ENCODE measurements around the gene GBX1. TPM values are rescaled to one million over a fixed set of nuclear protein-coding genes. Genes with fewer than 3 reads are reported as not detected.

GBX1 gene
- total RNA-seq, 1 experiment from 2014 or later: not detected

DNA sequence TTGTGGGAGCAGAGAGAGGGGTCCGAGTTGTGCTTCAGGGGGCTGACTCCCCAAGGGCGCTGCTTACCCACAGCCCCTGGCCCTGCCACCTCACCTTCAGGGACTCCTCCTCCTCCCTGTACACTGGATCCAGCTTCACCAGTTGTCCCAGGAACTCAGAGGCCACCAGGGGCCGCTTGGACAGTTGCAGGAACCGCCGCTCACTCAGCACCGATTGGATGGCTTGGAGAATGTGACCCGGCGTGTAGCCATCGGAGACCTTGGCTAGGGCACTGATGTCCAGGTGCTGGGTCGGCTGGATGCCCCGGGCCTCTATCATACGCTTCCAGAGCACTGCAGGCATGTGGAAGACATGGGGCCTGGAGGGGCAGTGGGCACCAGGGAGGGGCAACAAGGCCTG lies 24.1 kb upstream of the GBX1 start:
- Histone ChIP-seq H3K27ac (ENCODE audit: low read length) (no peak overlapping the region), H3K27me3 (ENCODE audit: low read length) (no peaks in the 10 kb centered on the region), H4K20me1 (ENCODE audit: insufficient read depth, low read depth, low read length) (no peaks in the 10 kb centered on the region), H3K9ac (ENCODE audit: low read length) (no peak overlapping the region), H3K36me3 (ENCODE audit: insufficient read depth, low read length) (no peaks in the 10 kb centered on the region), H2AFZ (ENCODE audit: low read length) (no peak overlapping the region), H3K9me2 (replicated peaks; ENCODE audit: insufficient read depth, low read length) (no peaks in the 10 kb centered on the region), H3K4me3 (ENCODE audit: low read length) (no peak overlapping the region), H3K4me2 (ENCODE audit: low read depth, low read length, poor library complexity, severe bottlenecking) (no peak overlapping the region), H3K4me1 (ENCODE audit: low read length) (no peaks in the 10 kb centered on the region), H3K9me3 (ENCODE audit: low read length) (no peaks in the 10 kb centered on the region), H3K79me2 (ENCODE audit: low read length) (no peaks in the 10 kb centered on the region)
- no peak for DNase-seq

GRCh38 chr7:151189038-151189437 lies 21.5 kb upstream of the GBX1 start:
- Histone ChIP-seq H2AFZ (ENCODE audit: low read length) (no peak overlapping the region), H3K27me3 (ENCODE audit: low read length) (no peaks in the 10 kb centered on the region), H3K4me2 (ENCODE audit: low read depth, low read length, poor library complexity, severe bottlenecking) (no peak overlapping the region), H3K4me3 (ENCODE audit: low read length) (no peak overlapping the region), H4K20me1 (ENCODE audit: insufficient read depth, low read depth, low read length) (no peaks in the 10 kb centered on the region), H3K9me2 (replicated peaks; ENCODE audit: insufficient read depth, low read length) (no peaks in the 10 kb centered on the region), H3K4me1 (ENCODE audit: low read length) (no peaks in the 10 kb centered on the region), H3K27ac (ENCODE audit: low read length) (no peak overlapping the region), H3K9ac (ENCODE audit: low read length) (no peak overlapping the region), H3K79me2 (ENCODE audit: low read length) (no peaks in the 10 kb centered on the region), H3K9me3 (ENCODE audit: low read length) (no peaks in the 10 kb centered on the region), H3K36me3 (ENCODE audit: insufficient read depth, low read length) (no peaks in the 10 kb centered on the region)
- DNase-seq: no peak

DNA sequence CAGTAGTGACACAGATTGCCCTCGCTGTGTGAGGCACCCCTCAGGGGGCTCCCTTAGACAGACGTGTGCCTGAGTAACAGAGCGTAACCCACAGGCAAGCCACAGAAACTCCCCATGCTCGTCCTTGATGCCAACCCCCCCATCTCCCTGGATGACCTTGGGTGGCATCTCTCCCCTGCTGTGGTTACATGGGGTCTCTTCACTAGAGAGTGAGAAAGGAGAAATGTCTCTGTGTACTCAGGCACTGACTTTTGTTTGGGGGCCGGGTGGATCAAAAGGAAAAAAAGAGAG lies 20.7 kb upstream of the GBX1 start:
- H3K27me3 ChIP-seq (ENCODE audit: low read length): no peaks in the 10 kb centered on the region
- no peak for DNase-seq
- H3K27ac ChIP-seq (ENCODE audit: low read length): no peak overlapping the region
- no peaks in the 10 kb centered on the region for H3K4me1 ChIP-seq (ENCODE audit: low read length)
- H3K79me2 ChIP-seq (ENCODE audit: low read length): no peaks in the 10 kb centered on the region
- no peaks in the 10 kb centered on the region for H3K9me2 ChIP-seq (replicated peaks; ENCODE audit: insufficient read depth, low read length)
- H3K9me3 ChIP-seq (ENCODE audit: low read length): no peaks in the 10 kb centered on the region
- no peaks in the 10 kb centered on the region for H4K20me1 ChIP-seq (ENCODE audit: insufficient read depth, low read depth, low read length)
- no peak overlapping the region for H2AFZ ChIP-seq (ENCODE audit: low read length)
- H3K4me3 ChIP-seq (ENCODE audit: low read length): no peak overlapping the region
- no peaks in the 10 kb centered on the region for H3K36me3 ChIP-seq (ENCODE audit: insufficient read depth, low read length)
- no peak overlapping the region for H3K4me2 ChIP-seq (ENCODE audit: low read depth, low read length, poor library complexity, severe bottlenecking)
- no peak overlapping the region for H3K9ac ChIP-seq (ENCODE audit: low read length)

GRCh38 chr7:151187409-151188251 lies 20.1 kb upstream of the GBX1 start:
- no peaks in the 10 kb centered on the region for H3K27me3 ChIP-seq (ENCODE audit: low read length)
- no peaks in the 10 kb centered on the region for H3K4me1 ChIP-seq (ENCODE audit: low read length)
- no peak overlapping the region for H2AFZ ChIP-seq (ENCODE audit: low read length)
- H3K4me2 ChIP-seq (ENCODE audit: low read depth, low read length, poor library complexity, severe bottlenecking): no peak overlapping the region
- no peaks in the 10 kb centered on the region for H3K9me2 ChIP-seq (replicated peaks; ENCODE audit: insufficient read depth, low read length)
- no peak for DNase-seq
- H3K4me3 ChIP-seq (ENCODE audit: low read length): no peak overlapping the region
- H4K20me1 ChIP-seq (ENCODE audit: insufficient read depth, low read depth, low read length): no peaks in the 10 kb centered on the region
- H3K9ac ChIP-seq (ENCODE audit: low read length): no peak overlapping the region
- H3K9me3 ChIP-seq (ENCODE audit: low read length): no peaks in the 10 kb centered on the region
- no peaks in the 10 kb centered on the region for H3K36me3 ChIP-seq (ENCODE audit: insufficient read depth, low read length)
- no peaks in the 10 kb centered on the region for H3K79me2 ChIP-seq (ENCODE audit: low read length)
- H3K27ac ChIP-seq (ENCODE audit: low read length): no peak overlapping the region

DNA sequence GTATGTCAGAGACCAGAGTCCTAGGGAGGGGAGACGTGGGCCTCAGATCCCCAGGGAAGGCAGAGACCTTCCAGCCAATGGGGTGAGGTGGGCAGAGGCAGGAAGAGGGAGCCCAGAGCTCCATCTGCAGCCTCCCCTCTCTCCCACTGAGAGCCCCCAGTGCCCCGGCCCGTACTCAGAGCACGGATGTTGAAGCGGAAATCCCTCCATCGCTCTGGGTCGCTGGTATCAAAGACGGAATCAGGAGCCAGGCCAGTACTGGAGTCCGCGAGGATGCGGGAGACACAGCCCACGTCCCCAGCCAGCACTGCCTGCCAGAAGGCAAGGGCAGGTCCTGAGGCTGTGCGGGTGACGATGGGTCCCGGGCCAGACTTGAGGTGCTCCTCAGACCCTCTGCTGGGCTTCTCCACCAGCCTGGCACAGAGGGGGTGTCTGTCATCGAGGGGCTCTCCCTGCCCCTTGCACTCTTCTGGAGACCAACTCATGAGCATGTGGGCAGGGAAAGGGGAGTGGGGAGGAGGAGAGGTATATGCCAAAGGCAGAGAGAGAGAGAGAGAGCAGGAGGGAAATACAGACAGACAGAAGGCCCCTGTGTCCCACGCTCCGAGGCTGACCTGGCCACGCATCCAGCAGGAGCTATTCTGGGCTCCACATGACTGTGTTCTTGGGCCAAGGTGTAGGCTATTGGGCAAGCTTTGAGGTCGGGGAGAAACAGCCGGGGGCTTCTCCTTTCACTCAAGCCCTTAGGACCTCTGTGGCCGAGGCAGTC lies 19.3 kb upstream of the GBX1 start, which contains the start of gene ASB10:
TSS of gene ASB10 (minus strand) at position 611 of the 769 bp plus-strand sequence. CDS start at position 491, 120 bp downstream.
- H3K79me2 ChIP-seq (ENCODE audit: low read length): no peaks in the 10 kb centered on the region
- DNase-seq: no peak
- no peaks in the 10 kb centered on the region for H3K9me3 ChIP-seq (ENCODE audit: low read length)
- H3K27me3 ChIP-seq (ENCODE audit: low read length): no peaks in the 10 kb centered on the region
- no peaks in the 10 kb centered on the region for H4K20me1 ChIP-seq (ENCODE audit: insufficient read depth, low read depth, low read length)
- no peak within 1 kb of the TSS for H3K9ac ChIP-seq (ENCODE audit: low read length)
- H3K9me2 ChIP-seq (replicated peaks; ENCODE audit: insufficient read depth, low read length): no peaks in the 10 kb centered on the region
- no peaks in the 10 kb centered on the region for H3K36me3 ChIP-seq (ENCODE audit: insufficient read depth, low read length)
- no peak within 1 kb of the TSS for H3K4me3 ChIP-seq (ENCODE audit: low read length)
- H2AFZ ChIP-seq (ENCODE audit: low read length): no peak within 1 kb of the TSS
- no peaks in the 10 kb centered on the region for H3K4me1 ChIP-seq (ENCODE audit: low read length)
- no peak within 1 kb of the TSS for H3K27ac ChIP-seq (ENCODE audit: low read length)
- H3K4me2 ChIP-seq (ENCODE audit: low read depth, low read length, poor library complexity, severe bottlenecking): no peak within 1 kb of the TSS

GRCh38 chr7:151185762-151186639 lies 18.5 kb upstream of the GBX1 start:
- no peak overlapping the region for H3K27ac ChIP-seq (ENCODE audit: low read length)
- H3K27me3 ChIP-seq (ENCODE audit: low read length): no peaks in the 10 kb centered on the region
- DNase-seq: no peak
- H4K20me1 ChIP-seq (ENCODE audit: insufficient read depth, low read depth, low read length): no peaks in the 10 kb centered on the region
- H3K4me1 ChIP-seq (ENCODE audit: low read length): no peaks in the 10 kb centered on the region
- no peaks in the 10 kb centered on the region for H3K79me2 ChIP-seq (ENCODE audit: low read length)
- no peaks in the 10 kb centered on the region for H3K9me3 ChIP-seq (ENCODE audit: low read length)
- H2AFZ ChIP-seq (ENCODE audit: low read length): no peak overlapping the region
- H3K9me2 ChIP-seq (replicated peaks; ENCODE audit: insufficient read depth, low read length): no peaks in the 10 kb centered on the region
- H3K36me3 ChIP-seq (ENCODE audit: insufficient read depth, low read length): no peaks in the 10 kb centered on the region
- H3K4me2 ChIP-seq (ENCODE audit: low read depth, low read length, poor library complexity, severe bottlenecking): no peak overlapping the region
- H3K4me3 ChIP-seq (ENCODE audit: low read length): no peak overlapping the region
- H3K9ac ChIP-seq (ENCODE audit: low read length): no peak overlapping the region

GRCh38 chr7:151181011-151181431 lies 13.5 kb upstream of the GBX1 start:
- Histone ChIP-seq H3K4me2 (ENCODE audit: low read depth, low read length, poor library complexity, severe bottlenecking) (no peak overlapping the region), H2AFZ (ENCODE audit: low read length) (no peak overlapping the region), H3K4me3 (ENCODE audit: low read length) (no peak overlapping the region), H3K4me1 (ENCODE audit: low read length) (no peaks in the 10 kb centered on the region), H3K9ac (ENCODE audit: low read length) (no peak overlapping the region), H3K36me3 (ENCODE audit: insufficient read depth, low read length) (no peaks in the 10 kb centered on the region), H3K27ac (ENCODE audit: low read length) (no peak overlapping the region), H3K79me2 (ENCODE audit: low read length) (no peaks in the 10 kb centered on the region), H3K9me3 (ENCODE audit: low read length) (no peaks in the 10 kb centered on the region), H3K9me2 (replicated peaks; ENCODE audit: insufficient read depth, low read length) (no peaks in the 10 kb centered on the region), H3K27me3 (ENCODE audit: low read length) (no peaks in the 10 kb centered on the region), H4K20me1 (ENCODE audit: insufficient read depth, low read depth, low read length) (no peaks in the 10 kb centered on the region)
- no peak for DNase-seq

GRCh38 chr7:151179946-151180345 lies 12.5 kb upstream of the GBX1 start:
- no peak overlapping the region for H3K4me2 ChIP-seq (ENCODE audit: low read depth, low read length, poor library complexity, severe bottlenecking)
- no peak overlapping the region for H3K9ac ChIP-seq (ENCODE audit: low read length)
- no peaks in the 10 kb centered on the region for H4K20me1 ChIP-seq (ENCODE audit: insufficient read depth, low read depth, low read length)
- no peak for DNase-seq
- H2AFZ ChIP-seq (ENCODE audit: low read length): no peak overlapping the region
- no peaks in the 10 kb centered on the region for H3K36me3 ChIP-seq (ENCODE audit: insufficient read depth, low read length)
- no peak overlapping the region for H3K4me3 ChIP-seq (ENCODE audit: low read length)
- H3K27me3 ChIP-seq (ENCODE audit: low read length): no peaks in the 10 kb centered on the region
- H3K79me2 ChIP-seq (ENCODE audit: low read length): no peaks in the 10 kb centered on the region
- H3K9me3 ChIP-seq (ENCODE audit: low read length): no peaks in the 10 kb centered on the region
- no peak overlapping the region for H3K27ac ChIP-seq (ENCODE audit: low read length)
- no peaks in the 10 kb centered on the region for H3K4me1 ChIP-seq (ENCODE audit: low read length)
- no peaks in the 10 kb centered on the region for H3K9me2 ChIP-seq (replicated peaks; ENCODE audit: insufficient read depth, low read length)

Data from Karpas-422 (cell line).